Ishikawa (cell line): ENCODE results near the gene ARHGAP22.

Experiments used
- CREB1 ChIP-seq: IDR thresholded peaks from 2 replicates; pipeline ENCODE4 v1.6.1; 2012; ENCODE audit warnings: low read depth
- EP300 ChIP-seq: IDR thresholded peaks from 2 replicates; pipeline ENCODE4 v1.6.1; 2012; ENCODE audit warnings: borderline replicate concordance
- NFIC ChIP-seq: IDR thresholded peaks from 2 replicates; pipeline ENCODE4 v1.6.1; 2012
- RAD21 ChIP-seq: IDR thresholded peaks from 2 replicates; pipeline ENCODE4 v1.6.1; 2012; ENCODE audit warnings: low read depth
- TAF1 ChIP-seq: IDR thresholded peaks from 2 replicates; pipeline ENCODE4 v1.6.1; 2012; ENCODE audit warnings: low read depth, mild to moderate bottlenecking
- TCF12 ChIP-seq: IDR thresholded peaks from 2 replicates; pipeline ENCODE4 v1.6.1; 2012; ENCODE audit warnings: low read depth
- USF1 ChIP-seq: IDR thresholded peaks from 2 replicates; pipeline ENCODE4 v1.6.1; 2012
- YY1 ChIP-seq: IDR thresholded peaks from 2 replicates; pipeline ENCODE4 v1.6.1; 2012; ENCODE audit warnings: low read depth
- TF ChIP-seq, protein P1 (sequence below): IDR thresholded peaks from 2 replicates; pipeline ENCODE4 v1.6.1; 2012
- TF ChIP-seq, protein P2 (sequence below): IDR thresholded peaks from 2 replicates; pipeline ENCODE4 v1.6.1; 2012; ENCODE audit warnings: low read depth, mild to moderate bottlenecking

GRCh38 chr10:48455055-48455391, 149.8 kb downstream of the ARHGAP22 start:
- TF ChIP-seq RAD21 (no peak), TAF1 (no peak), NFIC (no peak), EP300 (no peak), YY1 (no peak), TCF12 (no peak), CREB1 (no peak), USF1 (no peak)
- TF ChIP-seq, protein P1, sequence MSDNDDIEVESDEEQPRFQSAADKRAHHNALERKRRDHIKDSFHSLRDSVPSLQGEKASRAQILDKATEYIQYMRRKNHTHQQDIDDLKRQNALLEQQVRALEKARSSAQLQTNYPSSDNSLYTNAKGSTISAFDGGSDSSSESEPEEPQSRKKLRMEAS, result no peak
- TF ChIP-seq, protein P2, sequence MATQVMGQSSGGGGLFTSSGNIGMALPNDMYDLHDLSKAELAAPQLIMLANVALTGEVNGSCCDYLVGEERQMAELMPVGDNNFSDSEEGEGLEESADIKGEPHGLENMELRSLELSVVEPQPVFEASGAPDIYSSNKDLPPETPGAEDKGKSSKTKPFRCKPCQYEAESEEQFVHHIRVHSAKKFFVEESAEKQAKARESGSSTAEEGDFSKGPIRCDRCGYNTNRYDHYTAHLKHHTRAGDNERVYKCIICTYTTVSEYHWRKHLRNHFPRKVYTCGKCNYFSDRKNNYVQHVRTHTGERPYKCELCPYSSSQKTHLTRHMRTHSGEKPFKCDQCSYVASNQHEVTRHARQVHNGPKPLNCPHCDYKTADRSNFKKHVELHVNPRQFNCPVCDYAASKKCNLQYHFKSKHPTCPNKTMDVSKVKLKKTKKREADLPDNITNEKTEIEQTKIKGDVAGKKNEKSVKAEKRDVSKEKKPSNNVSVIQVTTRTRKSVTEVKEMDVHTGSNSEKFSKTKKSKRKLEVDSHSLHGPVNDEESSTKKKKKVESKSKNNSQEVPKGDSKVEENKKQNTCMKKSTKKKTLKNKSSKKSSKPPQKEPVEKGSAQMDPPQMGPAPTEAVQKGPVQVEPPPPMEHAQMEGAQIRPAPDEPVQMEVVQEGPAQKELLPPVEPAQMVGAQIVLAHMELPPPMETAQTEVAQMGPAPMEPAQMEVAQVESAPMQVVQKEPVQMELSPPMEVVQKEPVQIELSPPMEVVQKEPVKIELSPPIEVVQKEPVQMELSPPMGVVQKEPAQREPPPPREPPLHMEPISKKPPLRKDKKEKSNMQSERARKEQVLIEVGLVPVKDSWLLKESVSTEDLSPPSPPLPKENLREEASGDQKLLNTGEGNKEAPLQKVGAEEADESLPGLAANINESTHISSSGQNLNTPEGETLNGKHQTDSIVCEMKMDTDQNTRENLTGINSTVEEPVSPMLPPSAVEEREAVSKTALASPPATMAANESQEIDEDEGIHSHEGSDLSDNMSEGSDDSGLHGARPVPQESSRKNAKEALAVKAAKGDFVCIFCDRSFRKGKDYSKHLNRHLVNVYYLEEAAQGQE, result no peak
